GM18867 (cell line): ENCODE data around the gene DCLRE1C.
A peak's percentile ranks its signal among the peaks of the same experiment; 100 is the strongest.
"Not testable (repeated sequence)": the region's sequence is repeated elsewhere in the genome, so short reads cannot be mapped to it uniquely, and the experiment has no call there.

Experiments used
- ATAC-seq: cut with Tn5 transposase; IDR thresholded peaks from one replicate; pipeline ENCODE4 v1.9.1; 2021; ENCODE audit warnings: mild to moderate bottlenecking, moderate library complexity; ENCODE audit not compliant: unreplicated experiment

The DCLRE1C gene

DNA sequence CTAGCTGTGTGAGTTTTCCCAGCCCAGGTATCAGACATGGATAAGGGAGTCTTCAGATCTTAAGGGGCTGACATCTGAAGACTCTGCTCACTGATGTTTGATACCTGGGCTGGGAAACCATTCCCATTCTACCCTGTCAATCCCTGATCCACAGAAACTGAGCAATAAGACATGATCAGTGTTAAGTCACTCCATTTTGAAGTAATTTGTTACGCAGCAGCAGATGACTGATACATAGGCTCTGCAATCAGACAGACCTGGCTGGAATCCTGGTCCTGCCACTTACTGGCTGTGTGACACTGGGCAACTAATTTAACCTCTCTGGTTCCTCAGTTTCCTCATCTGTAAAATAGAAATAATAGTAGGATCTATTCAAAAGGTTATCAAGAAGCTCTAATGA is 6.6 kb downstream of the DCLRE1C start:
- no peak for ATAC-seq

DNA sequence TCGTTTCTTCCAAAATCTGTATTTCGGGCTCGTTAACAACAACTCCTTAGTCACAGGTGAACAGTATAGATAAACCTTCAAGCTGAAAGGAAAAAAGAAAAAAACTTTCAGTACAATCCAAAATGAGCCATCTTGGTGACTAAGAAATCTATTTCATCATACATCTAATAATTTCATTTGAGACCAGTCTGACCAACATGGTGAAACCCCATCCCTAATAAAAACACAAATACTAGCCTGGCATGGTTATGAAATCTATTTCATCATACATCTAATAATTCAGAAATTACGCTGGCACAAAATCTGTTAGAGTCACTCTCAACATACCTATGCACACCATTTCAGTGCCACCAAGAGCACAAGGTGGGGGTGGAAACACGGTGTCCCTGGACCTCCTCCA is 8.8 kb downstream of the DCLRE1C start:
- no peak for ATAC-seq

DNA sequence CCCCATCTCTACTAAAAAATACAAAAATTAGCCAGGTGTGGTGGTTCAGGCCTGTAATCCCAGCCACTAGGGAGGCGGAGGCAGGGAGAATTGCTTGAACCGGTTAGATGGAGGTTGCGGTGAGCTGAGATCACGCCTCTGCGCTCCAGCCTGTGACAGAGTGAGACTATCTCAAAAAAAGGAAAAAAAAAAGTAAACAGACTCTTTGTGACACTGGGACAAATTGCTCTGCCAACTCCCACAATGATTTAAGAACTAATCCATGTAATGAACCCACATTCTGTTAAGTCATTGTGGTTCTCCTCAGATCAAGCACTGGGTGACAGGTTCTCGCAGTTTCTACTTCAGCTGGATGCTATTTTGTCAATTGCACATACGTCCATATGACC is 11.0 kb downstream of the DCLRE1C start:
- not testable (repeated sequence) for ATAC-seq

- peak; percentile 82 for ATAC-seq
Observed at GRCh38 chr10:14942147-14942949, 11.5 kb downstream of the DCLRE1C start.

DNA sequence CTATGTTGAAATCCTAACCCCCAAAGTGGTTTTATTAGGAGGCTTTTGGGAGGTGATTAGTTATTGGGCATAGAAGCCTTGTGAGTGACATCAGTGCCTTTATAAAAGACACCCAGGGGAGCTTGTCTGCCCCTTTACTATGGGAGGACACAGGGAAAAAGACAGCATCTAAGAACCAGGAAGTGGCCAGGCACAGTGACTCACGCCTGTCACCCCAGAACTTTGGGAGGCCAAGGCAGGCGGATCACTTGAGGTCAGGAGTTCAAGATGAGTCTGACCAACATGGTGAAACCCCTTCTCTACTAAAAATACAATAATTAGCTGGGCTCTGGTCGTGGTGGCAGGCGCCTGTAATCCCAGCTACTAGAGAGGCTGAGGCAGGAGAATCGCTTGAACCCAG is 14.9 kb downstream of the DCLRE1C start:
- not testable (repeated sequence) for ATAC-seq

DNA sequence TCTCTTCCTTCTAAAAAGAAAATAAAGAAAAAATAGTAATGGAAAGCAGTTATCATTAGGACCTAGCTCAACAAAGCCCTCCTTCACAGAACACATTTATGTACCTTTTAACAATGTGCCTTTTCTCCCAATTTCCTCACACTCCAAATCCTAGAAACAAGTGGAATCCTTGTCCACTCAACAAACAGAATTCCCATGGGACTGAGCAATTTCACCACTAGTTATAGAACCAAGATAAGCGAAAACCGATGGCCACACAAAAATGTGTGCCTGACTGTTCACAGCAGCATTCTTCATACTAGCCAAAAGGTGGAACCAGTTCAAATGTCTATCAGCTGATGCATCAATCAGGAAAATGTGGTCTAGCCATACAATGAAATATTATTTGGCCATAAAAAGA is 17.3 kb downstream of the DCLRE1C start:
- ATAC-seq = no peak

GRCh38 chr10:14930610-14931009 is 23.3 kb downstream of the DCLRE1C start:
- ATAC-seq = no peak

DNA sequence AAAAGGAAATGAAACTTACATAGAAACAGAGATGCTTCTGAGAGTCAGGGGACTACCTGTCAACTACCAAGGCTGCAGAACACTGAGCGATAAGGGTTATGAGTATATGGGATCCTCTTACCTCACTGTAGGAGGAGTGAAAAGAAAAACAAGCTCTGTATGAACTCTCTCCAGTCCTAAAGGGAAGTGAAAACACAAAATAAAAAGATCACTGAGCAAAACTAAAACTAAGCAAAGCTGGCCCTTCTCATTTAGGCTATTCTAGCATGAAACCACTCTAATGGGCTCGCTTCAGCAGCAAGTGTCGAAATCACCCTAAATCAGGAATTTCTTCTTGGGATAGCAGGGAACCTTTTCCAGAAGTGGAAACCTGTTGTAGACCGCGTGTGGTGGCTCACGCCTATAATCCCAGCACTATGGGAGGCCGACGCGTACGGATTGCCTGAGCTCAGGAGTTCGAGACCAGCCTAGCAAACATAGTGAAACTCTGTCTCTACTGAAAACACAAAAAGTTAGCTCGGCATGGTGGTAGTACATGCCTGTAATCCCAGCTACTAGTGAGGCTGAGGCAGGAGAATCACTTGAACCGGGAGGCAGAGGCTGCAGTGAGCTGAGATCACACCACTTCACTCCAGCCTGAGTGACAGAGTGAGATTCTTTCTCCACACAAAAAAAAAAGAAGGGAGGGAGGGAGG is 27.0 kb downstream of the DCLRE1C start:
- ATAC-seq = peak; percentile 97

GRCh38 chr10:14926061-14926470 is 27.8 kb downstream of the DCLRE1C start:
- ATAC-seq = peak; percentile 15

DNA sequence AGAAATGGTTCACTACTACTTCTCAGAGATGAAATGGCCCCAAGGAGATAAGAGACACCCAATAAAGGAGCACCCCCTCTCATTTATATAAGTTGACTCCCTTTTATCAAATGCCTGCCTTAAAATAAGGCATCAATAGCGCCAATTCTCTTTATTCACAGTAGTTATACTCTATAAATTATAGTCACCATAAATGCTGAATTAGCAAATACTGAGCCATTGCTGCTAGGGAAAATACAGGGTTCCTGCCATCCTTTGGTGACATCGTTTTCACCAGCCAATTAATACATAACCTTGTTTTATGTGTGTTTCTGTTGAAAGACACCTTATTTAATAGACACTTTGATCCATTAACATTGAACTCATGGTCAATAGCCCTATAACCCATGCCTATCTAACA is 28.6 kb downstream of the DCLRE1C start:
- no peak for ATAC-seq

GRCh38 chr10:14924013-14924412 is 29.9 kb downstream of the DCLRE1C start:
- ATAC-seq = no peak

GRCh38 chr10:14918964-14919363 is 34.9 kb downstream of the DCLRE1C start:
- ATAC-seq = no peak

- ATAC-seq = no peak
Observed at GRCh38 chr10:14917827-14918226, 36.1 kb downstream of the DCLRE1C start.

GRCh38 chr10:14916600-14916999 is 37.3 kb downstream of the DCLRE1C start:
- no peak for ATAC-seq

GRCh38 chr10:14911801-14912200 is 42.1 kb downstream of the DCLRE1C start:
- no peak for ATAC-seq

- no peak for ATAC-seq
Observed at GRCh38 chr10:14910953-14911352, 42.9 kb downstream of the DCLRE1C start.

GRCh38 chr10:14909101-14909500 is 44.8 kb downstream of the DCLRE1C start:
- no peak for ATAC-seq

- ATAC-seq = not testable (repeated sequence)
Observed at GRCh38 chr10:14907591-14907990, 46.3 kb downstream of the DCLRE1C start.

- ATAC-seq = no peak
Observed at GRCh38 chr10:14906765-14907164, 47.1 kb downstream of the DCLRE1C start.

GRCh38 chr10:14905890-14906289 is 48.0 kb downstream of the DCLRE1C start:
- no peak for ATAC-seq

DNA sequence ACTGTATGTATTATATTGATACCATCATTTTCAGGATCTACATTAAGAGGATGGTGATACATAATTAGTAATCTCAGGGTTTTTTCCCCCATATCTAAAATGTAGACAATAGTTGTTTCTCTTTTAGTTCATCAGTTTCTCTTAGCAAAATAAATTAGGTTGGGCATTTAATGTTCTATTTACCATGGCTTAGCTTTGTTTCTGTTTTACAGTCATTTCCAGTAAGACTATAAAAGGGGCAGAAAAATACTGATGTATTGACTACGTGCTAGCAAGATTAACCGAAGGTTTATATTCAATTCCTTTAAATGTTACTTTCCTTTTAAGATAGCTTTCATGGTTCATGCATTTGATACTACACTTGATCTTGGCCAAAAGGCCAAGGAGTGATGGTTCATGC is 49.0 kb downstream of the DCLRE1C start:
- no peak for ATAC-seq

GRCh38 chr10:14904316-14904732 is 49.6 kb downstream of the DCLRE1C start:
- ATAC-seq = peak; percentile 54
